HG03520 (cell line): ENCODE data around the gene SNRPB.
"Not testable (repeated sequence)": the region's sequence is repeated elsewhere in the genome, so short reads cannot be mapped to it uniquely, and the experiment has no call there.

Source experiments
- ATAC-seq: cut with Tn5 transposase; IDR thresholded peaks from one replicate; pipeline ENCODE4 v1.9.1; 2021; ENCODE audit warnings: mild to moderate bottlenecking, moderate library complexity; ENCODE audit not compliant: unreplicated experiment

SNRPB gene

GRCh38 chr20:2470423-2471193 lies at the start of gene SNRPB:
SNRPB (minus strand) TSS chr20:2470789; CDS start chr20:2470690, 99 bp downstream.
- peak; percentile 95 for ATAC-seq

DNA sequence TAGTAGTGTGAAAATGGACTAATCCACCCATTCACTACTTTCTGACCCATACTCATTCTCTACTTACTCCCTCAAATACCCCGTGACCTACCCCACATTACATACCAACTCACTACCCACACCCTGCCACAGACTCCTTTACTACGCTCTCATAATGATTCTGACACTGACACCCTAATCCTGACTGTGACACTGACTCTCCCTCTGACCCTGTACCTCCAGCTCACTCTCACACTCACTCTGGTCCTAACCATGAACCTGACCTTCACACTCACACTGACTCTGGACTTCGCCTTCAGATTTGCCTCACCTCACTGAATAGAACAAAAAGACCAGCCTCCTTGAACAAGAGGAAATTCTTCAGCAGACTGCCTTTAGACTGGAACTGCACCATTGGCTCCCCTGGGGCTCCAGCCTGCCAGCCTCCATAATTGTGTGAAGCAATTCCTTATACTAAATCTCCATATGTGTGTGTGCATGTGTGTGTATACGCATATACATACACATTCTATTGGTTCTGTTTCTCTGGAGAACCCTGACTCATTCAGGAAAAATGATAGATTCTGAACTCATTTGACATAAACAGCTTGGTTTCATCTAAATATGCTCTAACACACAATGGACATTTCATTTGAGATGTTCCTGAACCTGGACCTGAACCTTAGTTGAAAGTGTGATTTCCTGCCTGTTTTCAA lies 48.7 kb upstream of the SNRPB start:
- no peak for ATAC-seq

- no peak for ATAC-seq
Observed at GRCh38 chr20:2518558-2518957, 48.0 kb upstream of the SNRPB start.

DNA sequence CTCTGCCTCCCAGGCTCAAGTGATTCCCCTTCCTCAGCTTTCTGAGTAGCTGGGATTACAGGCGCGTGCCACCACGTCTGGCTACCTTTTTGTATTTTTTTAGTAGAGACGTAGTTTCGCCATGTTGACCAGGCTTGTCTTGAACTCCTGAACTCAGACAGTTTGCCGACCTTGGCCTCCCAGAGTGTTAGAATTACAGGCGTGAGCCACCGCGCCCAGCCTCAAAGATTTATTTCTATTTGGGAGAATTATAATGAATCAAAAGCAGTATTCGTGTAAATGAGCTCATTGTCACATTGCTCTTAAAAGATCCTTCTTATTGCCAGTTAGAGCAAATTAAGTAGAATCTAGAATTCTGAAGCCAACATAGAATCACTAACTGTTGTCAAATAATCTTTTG lies 47.5 kb upstream of the SNRPB start:
- no peak for ATAC-seq

DNA sequence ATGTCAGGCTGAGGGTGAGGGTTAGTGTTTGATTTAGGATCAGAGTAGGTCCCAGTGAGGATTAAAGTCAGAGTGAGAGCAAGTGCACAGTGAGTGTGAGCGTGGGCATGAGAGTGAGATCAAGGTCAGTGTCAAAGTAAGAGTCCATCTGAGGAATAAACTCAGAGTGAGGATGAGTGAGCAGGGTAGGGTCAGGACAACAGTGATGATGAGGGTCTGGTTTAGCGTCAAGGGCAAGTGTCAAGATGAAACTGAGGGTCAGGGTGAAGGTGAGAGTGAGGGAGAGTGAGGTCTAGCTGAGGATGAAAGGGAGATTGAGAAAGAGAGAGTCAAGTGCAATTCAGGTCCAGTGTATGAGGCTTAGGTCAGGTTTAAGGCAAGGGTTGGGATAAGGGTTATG lies 45.8 kb upstream of the SNRPB start:
- no peak for ATAC-seq

DNA sequence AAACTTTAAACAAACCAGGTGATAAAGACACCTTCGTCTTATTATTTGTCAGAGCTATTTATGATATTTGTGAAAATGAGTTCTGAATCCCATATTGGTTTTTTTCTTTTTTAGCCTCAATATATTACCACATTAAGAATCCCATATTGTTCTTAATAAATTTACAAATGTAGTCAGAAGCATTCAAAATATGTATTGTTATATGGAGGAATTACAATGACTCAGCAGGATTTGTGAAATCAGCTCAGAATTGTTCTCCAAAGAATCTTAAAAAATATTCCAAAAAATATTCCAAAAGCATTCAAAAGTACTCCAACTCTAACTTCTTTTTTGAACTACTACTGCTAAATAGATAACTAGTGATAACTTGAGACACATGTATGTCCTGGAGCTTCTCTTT lies 44.6 kb upstream of the SNRPB start:
- ATAC-seq = no peak

- ATAC-seq = no peak
Observed at GRCh38 chr20:2509794-2510193, 39.2 kb upstream of the SNRPB start.

DNA sequence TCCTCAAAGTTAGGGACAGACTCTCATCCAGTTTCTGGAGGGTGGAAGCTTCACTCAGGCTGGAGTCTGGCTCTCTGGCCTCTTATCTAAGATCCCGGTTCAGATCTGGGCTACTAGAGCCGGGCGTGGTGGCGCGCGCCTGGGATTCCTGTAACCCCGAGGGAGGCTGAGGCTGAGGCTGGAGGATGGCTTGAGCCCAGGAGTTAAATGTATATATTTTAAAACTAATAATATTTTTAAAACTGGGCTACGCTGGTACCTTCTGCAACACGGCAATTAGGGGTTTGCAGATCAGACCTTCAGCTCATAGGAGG lies 38.8 kb upstream of the SNRPB start:
- ATAC-seq = no peak

DNA sequence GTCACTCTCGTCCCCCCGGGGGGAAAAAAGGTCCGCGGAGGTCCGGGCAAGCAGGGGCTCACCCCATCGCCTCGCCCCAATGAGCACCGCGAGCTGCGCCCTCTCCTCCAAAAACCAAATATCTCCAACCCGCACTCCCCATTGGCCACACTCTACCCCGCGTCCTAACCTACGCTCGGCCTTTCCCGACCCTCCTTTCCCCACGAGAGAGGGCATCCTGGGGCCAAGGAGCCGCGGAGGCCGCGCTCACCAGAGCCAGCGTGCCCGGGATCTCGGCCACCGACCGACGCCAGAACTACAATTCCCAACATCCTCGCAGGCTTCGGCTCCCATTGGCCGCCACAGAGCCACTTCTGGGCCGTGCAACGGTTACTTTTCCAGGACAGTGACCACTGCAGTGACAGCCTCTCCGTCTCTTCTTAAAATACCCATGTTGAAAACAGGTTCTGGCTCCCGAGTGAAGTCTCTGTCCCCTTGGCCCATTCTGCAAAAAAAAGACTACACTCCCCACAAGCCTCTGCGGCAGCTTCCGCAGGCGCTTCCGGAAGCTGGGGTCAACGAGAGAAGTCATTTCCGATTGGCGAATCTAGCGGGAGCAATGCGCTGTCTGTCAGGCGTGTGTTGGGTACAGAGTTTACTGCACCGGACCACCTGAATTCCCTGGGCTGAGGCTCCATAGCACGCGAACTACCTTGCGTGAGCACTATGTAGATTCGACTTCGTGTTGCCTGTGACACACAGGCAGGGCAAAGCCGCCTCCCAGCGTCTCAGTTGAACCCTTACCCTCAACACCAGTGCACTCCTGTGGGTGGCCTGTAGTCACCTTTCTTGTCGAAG lies 38.3 kb upstream of the SNRPB start, which contains the start of gene ZNF343:
ZNF343 (minus strand) TSS at position 285 of the 837 bp plus-strand sequence. CDS start 15,020 bp downstream, outside the sequence.
- ATAC-seq = peak; percentile 92

DNA sequence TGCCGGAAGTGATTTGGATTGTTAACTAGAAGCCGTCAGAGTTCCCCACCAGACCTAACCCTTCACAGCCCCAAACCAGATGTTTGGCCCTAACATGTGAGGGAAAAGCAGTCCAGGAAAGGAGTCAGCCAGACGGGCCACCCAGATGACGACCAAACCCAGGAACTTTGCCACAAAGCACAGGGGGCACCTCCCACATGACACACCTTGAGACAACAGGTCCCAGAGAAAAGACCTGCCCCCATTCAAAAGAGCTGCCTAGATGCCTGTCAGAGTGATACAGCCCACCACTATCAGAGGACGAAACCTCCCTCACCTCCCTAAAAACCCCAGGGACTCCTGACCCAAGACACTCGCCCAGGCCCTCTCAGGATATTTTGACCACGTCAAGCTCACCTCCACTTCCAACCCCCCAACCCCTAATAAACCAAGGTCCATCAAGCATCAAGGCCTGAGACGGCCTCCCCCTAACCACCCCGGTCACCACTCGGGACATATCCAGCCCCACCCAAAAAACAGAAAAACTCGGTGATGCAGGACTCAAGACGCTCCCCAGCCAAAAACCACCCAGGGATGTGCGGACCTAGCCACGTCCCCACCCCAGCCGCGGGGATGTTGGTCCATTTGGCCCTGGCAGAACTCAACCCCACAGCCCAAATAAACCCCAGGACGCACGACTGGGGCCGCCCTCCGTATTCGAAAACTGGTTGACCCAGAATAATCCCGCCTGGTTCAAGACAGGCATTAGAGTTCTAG lies 37.5 kb upstream of the SNRPB start:
- peak; percentile 7 for ATAC-seq

DNA sequence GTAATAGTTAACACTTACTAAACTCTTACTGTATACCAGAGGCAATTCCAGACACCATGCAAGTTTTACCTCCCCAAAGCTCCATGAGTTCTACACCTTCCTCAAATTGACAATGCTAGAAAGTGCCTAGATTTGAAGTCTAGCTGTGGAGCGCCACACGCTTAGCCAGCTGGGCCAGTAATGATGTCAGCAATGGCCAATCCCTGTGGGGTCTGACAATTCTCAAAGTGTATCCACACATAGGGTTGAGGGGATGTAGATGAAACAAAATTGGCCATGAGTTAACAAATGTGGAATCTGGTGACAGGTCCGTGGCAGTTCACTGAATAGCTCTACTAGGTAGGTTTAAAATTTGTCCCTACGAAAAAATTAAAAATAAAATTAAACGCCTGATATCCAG lies 36.9 kb upstream of the SNRPB start:
- no peak for ATAC-seq

DNA sequence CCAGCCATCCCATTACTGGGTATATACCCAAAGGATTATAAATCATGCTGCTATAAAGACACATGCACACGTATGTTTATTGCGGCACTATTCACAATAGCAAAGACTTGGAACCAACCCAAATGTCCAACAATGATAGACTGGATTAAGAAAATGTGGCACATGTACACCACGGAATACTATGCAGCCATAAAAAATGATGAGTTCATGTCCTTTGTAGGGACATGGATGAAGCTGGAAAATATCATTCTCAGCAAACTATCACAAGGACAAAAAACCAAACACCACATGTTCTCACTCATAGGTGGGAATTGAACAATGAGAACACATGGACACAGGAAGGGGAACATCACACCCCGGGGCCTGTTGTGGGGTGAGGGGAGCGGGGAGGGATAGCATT lies 35.8 kb upstream of the SNRPB start:
- ATAC-seq = not testable (repeated sequence)

DNA sequence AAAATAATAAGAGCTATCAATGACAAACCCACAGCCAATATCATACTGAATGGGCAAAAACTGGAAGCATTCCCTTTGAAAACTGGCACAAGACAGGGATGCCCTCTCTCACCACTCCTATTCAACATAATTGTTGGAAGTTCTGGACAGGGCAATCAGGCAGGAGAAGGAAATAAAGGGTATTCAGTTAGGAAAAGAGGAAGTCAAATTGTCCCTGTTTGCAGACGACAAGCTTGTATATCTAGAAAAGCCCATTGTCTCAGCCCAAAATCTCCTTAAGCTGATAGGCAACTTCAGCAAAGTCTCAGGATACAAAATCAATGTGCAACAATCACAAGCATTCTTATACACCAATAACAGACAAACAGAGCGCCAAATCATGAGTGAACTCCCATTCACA lies 34.2 kb upstream of the SNRPB start:
- ATAC-seq = not testable (repeated sequence)

DNA sequence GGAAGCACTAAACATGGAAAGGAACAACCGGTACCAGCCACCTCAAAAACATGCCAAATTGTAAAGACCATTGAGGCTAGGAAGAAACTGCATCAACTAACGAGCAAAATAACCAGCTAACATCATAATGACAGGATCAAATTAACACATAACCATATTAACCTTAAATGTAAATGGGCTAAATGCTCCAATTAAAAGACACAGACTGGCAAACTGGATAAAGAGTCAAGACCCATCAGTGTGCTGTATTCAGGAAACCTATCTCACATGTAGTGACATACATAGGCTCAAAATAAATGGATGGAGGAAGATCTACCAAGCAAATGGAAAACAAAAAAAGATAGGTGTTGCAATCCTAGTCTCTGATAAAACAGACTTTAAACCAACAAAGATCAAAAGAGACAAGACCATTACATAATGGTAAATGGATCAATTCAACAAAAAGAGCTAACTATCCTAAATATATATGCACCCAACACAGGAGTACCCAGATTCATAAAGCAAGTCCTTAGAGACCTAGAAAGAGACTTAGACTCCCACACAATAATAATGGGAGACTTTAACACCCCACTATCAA lies 32.3 kb upstream of the SNRPB start:
- not testable (repeated sequence) for ATAC-seq

DNA sequence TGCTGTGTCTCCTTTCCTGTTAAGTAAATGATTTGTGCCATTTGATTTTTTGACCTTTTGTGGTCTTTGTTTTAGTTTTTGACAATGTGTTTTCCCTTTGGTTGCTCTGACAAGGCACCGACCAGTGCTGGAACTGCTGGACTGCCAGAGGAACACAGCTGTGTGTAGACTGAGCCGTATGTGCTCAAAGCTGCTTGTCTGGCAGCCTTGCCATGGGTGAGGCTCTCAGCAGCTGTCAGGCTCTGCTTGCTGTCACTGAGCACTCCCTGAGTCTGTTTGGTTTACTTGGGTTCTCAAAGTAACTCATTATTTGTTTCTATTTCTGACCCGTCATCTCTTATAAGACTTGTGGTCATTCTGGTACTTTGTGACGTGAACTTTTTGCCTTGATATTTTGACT lies 15.1 kb upstream of the SNRPB start:
- no peak for ATAC-seq

GRCh38 chr20:2485080-2485479 lies 14.5 kb upstream of the SNRPB start:
- no peak for ATAC-seq

- no peak for ATAC-seq
Observed at GRCh38 chr20:2483504-2483903, 12.9 kb upstream of the SNRPB start.

GRCh38 chr20:2480381-2480780 lies 9.8 kb upstream of the SNRPB start:
- ATAC-seq = no peak

DNA sequence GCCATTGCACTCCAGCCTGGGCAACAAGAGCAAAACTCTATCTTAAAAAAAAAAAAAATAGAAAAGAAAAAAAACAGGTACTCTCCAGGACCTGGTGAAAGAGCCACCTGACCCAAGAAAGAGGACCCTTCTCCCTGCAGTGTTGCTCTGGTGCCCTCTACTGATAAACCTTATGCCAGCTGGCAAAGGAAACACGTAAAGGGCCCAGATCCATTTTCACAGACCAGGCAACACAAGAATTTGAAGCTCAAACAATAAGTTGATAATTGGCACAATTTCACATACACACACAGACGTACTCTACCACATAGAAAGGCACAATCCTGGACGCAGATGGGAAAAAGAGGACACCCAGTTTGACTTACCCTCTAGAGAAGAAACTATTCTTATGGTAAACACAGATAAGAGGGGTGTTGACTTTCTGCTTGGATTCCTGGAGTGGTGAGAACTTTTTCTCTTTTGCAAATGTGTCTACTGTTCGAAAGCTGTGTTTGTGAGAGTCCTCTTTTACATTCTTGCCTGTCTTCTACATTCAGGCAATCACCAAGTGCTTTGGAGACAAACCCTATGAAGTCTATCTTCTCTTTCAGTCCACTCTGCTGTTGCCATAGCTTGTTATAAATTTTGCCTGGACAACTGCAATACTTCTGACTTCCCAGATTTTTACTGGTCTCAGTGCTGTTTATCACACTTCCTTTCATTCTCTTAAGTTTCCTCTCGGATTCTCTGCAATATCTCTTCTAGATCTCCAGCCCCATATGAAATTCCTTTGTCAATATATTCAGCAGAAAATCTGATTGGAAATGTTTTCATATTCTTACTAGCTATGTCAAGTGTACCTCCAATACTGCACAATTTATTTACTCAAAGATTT lies 6.4 kb upstream of the SNRPB start:
- ATAC-seq = no peak
